H1 (cell line): ENCODE data around the gene NAV2.

Experiments
- ATF3 ChIP-seq: IDR thresholded peaks from 2 replicates; pipeline ENCODE4 v1.6.1; 2011; ENCODE audit warnings: low read depth, mild to moderate bottlenecking, low read length; ENCODE audit not compliant: insufficient read depth
- CTBP2 ChIP-seq: IDR thresholded peaks from 2 replicates; pipeline ENCODE4 v1.7.0; 2011; ENCODE audit warnings: borderline replicate concordance, mild to moderate bottlenecking, moderate library complexity, mixed read lengths, low read length; ENCODE audit not compliant: insufficient read depth, insufficient read length
- CTCF ChIP-seq, 3 experiments: IDR thresholded peaks; 1 replicate in 2 of 3; 2 replicates in 1 of 3; pipeline versions ENCODE4 v1.5.1 to v1.6.1; 2011; ENCODE audit warnings: low read length in 3 of 3, mild to moderate bottlenecking in 3 of 3, inconsistent platforms in 2 of 3, low read depth in 1 of 3, moderate library complexity in 1 of 3; ENCODE audit not compliant: insufficient read depth in 1 of 3; ENCODE audit errors: control extremely low read depth in 1 of 3
- EZH2 ChIP-seq: fragments of 200-600 bp; sonication (generic); IDR thresholded peaks from 2 replicates; pipeline ENCODE4 v1.7.1; 2012; ENCODE audit warnings: low read depth, mild to moderate bottlenecking, moderate library complexity, low read length, inconsistent platforms; ENCODE audit not compliant: severe bottlenecking
- GABPA ChIP-seq: IDR thresholded peaks from 2 replicates; pipeline ENCODE4 v1.6.1; 2011; ENCODE audit warnings: mild to moderate bottlenecking, low read length, moderate library complexity, borderline replicate concordance; ENCODE audit not compliant: insufficient read depth
- HDAC6 ChIP-seq: IDR thresholded peaks from one replicate; pipeline ENCODE4 v1.7.1; 2012; ENCODE audit warnings: low read depth, mild to moderate bottlenecking, inconsistent platforms, low read length, moderate library complexity
- NANOG ChIP-seq: IDR thresholded peaks from 2 replicates; pipeline ENCODE4 v1.6.1; 2011; ENCODE audit warnings: low read length, low read depth, mild to moderate bottlenecking, inconsistent platforms; ENCODE audit not compliant: insufficient read depth, poor library complexity, severe bottlenecking
- POLR2AphosphoS5 ChIP-seq: IDR thresholded peaks from 2 replicates; pipeline ENCODE4 v1.6.1; 2011; ENCODE audit warnings: low read depth, low read length
- SRF ChIP-seq: IDR thresholded peaks from 2 replicates; pipeline ENCODE4 v1.6.1; 2011; ENCODE audit warnings: mild to moderate bottlenecking, low read depth, low read length, moderate library complexity

GRCh38 chr11:19907008-19907579, 194.5 kb downstream of the NAV2 start:
- TF ChIP-seq POLR2AphosphoS5 (no peak), CTCF (IDR thresholded peaks at IDR 0.05; ENCODE audit: control extremely low read depth in 1 of 3, insufficient read depth in 1 of 3, low read depth in 1 of 3, low read length in 3 of 3) (no peak), HDAC6 (no peak), ATF3 (no peak), SRF (no peak), NANOG (no peak), GABPA (no peak), CTBP2 (no peak), EZH2 (no peak)
